ENCODE data around the gene MSI2. TPM values are rescaled to one million over a fixed set of nuclear protein-coding genes. Genes with fewer than 3 reads are reported as not detected.

Gene MSI2
- polyA plus RNA-seq, 4 donors = 85.9 to 104 (median 97.5) TPM

GRCh38 chr17:57363580-57363979, 107.3 kb downstream of the MSI2 start:
- no peak for DNase-seq (ENCODE audit: low read depth in 4 of 4, low spot score in 2 of 4)

DNA sequence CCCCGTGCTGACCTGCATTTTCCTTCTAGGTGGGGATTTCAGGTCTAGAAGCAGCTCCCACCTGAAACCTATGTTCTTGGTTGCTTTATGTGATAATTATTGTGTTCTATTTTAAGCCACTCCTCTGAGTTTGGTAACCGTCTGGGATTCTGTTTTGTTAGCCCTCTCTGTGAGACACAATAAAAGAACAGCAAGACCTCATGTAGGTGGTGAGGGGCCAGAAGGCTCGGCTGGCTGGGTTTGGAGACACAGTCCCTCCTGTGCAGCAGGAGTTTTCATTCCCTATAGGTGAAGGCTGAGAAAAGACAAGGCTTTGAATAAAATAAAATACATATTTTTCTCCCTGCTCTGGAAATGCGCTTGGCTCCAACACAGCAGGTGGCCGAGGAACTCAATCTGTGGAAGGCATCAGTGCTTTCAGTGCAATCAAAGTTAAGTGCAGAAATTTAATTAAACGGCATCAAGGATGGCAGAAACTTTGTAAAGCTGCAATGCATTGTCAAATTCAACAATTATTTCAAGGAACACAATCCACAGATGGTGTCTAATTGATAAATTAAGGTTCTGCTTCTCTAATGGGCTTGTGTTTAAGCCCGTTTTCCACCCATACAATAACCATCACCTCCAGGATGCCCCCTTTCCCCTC, 107.8 kb downstream of the MSI2 start:
- DNase-seq (ENCODE audit: low read depth in 4 of 4, low spot score in 2 of 4) = no peak

DNA sequence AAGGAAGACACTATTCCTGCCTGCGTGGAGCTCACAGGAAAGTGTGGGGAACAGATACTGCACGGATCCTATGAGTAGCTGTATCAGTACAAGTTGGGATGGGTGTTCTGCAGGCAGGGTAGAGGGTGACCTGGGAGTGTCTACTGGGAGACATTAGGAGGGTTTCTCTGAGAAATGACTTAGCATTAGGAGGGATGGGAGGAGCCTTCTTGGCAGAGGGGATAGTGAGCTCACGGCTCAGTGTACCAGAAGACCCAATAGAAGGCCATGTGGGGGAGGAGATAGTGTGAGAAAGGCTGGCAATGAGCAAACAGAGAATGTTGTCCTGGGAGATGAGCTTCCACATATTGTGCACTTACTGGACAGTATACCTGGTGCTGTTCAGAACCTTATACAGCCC, 109.1 kb downstream of the MSI2 start:
- DNase-seq (ENCODE audit: low read depth in 4 of 4, low spot score in 2 of 4) = no peak

GRCh38 chr17:57366177-57366557, 109.8 kb downstream of the MSI2 start:
- DNase-seq (ENCODE audit: low read depth in 4 of 4, low spot score in 2 of 4) = no peak

GRCh38 chr17:57366558-57367351, 110.4 kb downstream of the MSI2 start:
- no peak for DNase-seq (ENCODE audit: low read depth in 4 of 4, low spot score in 2 of 4)

DNA sequence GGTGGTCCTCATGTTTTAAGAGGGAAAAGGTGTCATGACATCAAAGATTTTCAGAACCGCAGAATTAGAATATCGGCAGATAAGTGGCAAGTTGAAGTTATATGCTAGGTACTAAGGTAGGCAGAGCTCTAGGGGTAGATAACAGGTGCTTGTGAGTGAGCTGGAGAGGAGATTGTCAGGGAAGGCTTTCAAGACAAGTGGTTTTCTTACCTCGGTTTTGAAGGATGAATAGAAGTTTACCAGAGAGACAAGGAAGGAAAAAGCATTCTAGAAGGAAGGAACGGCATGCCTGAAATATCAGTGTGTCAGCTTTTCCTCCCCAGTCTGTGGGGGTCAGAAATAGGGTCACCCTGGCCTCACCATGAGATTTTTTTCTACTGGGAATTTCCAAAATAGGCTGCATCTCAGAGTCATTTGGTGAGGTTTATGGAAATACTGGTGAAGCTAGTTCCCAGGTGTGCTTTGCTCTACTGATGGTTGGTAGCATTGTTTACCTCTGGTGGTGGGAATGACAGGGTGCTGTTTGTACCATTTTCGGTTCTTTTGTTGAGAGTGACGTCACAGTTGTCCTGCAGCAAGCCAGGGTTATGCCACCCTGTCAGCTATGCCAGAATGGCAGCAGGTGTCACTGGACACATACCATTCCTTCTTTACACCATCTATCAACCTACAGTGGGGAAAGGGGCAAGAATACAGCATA, 112.5 kb downstream of the MSI2 start:
- no peak for DNase-seq (ENCODE audit: low read depth in 4 of 4, low spot score in 2 of 4)

GRCh38 chr17:57369509-57369945, 113.2 kb downstream of the MSI2 start:
- DNase-seq (ENCODE audit: low read depth in 4 of 4, low spot score in 2 of 4) = no peak

DNA sequence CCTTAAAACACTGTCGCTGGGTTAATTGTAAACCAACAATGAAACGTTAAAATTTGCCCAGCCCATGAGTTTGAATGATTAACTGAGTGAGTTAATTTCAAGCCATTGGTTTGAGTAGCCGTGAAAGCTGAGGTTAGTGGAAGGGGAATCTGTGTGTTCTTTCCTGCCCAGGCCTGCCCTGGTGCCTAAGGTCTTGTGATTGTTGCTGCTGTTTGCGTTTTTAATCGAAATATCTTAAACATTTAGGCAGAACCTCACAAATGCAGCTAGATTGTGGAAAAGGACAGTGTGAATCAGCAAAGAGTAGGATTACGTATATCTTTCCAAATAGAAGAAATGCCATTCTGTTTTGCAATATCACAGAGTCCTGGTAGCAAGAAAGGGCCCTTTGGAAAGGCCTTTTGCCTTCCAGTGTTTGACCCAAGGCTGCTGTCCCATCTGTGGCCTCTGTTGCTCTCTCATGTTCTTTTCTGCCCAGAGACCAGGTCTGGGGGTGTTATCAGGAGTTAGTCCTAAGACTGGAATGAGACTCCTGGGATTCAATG, 113.8 kb downstream of the MSI2 start:
- DNase-seq (ENCODE audit: low read depth in 4 of 4, low spot score in 2 of 4) = no peak

DNA sequence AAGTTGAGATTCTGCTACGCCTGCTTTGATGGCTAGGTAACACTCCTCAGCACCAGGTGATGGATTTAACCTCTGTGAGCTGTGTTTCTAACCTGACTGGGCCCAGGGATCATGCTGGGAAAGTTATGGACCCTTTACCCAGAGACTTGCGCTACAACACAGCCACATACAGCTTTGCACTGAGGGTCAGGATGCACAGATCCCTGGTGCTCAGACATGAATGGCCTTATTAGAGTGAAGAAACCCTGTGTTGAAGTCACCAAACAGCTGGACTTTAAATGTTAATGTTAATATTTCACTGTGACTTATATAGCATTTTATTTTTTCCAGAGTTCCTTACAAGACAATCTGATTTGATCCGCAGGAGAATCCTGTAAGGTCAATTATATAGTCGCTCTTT, 114.3 kb downstream of the MSI2 start:
- no peak for DNase-seq (ENCODE audit: low read depth in 4 of 4, low spot score in 2 of 4)

- no peak for DNase-seq (ENCODE audit: low read depth in 4 of 4, low spot score in 2 of 4)
These were observed 115.8 kb downstream of the MSI2 start for GRCh38 chr17:57372156-57372555.

GRCh38 chr17:57373048-57373447, 116.7 kb downstream of the MSI2 start:
- no peak for DNase-seq (ENCODE audit: low read depth in 4 of 4, low spot score in 2 of 4)

GRCh38 chr17:57373756-57374155, 117.4 kb downstream of the MSI2 start:
- DNase-seq (ENCODE audit: low read depth in 4 of 4, low spot score in 2 of 4) = no peak

DNA sequence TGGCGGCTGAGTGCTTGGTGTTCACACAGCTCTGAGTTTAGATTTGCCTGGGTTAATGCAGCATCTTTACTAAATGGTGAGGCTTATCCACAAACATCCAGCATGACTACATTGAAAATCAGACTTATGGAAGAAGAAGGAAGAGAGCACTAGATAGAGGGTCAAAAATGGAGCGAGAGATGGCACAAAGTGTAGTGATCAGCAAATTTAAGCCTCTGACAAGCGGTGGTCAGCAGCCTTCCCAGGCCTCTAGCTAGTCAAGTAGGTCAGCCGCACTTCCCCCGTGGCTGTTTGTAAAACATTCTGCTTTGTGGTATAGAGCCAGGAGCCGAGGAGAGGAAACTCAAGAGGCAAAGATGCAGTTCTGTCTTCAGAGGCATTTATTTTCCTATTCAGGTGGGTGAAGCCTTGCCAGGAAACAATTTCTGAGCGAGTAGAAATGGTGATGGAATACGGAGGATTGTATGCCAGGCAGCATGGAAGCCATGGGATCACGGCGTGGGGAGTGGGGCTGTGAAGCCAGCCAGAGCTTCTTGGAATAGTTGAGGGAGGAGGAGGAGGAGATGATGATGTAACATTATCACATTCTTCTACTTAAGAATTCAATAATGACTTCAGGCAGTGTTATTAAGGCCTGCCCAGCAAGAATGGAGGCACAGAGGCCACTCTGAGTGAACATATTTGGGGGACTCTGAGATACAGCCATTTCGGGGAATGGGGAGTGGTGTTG, 118.9 kb downstream of the MSI2 start:
- DNase-seq (ENCODE audit: low read depth in 4 of 4, low spot score in 2 of 4) = no peak

GRCh38 chr17:57375770-57376225, 119.5 kb downstream of the MSI2 start:
- DNase-seq (ENCODE audit: low read depth in 4 of 4, low spot score in 2 of 4) = no peak

- no peak for DNase-seq (ENCODE audit: low read depth in 4 of 4, low spot score in 2 of 4)
These were observed 120.8 kb downstream of the MSI2 start for GRCh38 chr17:57377094-57377493.

GRCh38 chr17:57379237-57379894, 123.0 kb downstream of the MSI2 start:
- no peak for DNase-seq (ENCODE audit: low read depth in 4 of 4, low spot score in 2 of 4)

DNA sequence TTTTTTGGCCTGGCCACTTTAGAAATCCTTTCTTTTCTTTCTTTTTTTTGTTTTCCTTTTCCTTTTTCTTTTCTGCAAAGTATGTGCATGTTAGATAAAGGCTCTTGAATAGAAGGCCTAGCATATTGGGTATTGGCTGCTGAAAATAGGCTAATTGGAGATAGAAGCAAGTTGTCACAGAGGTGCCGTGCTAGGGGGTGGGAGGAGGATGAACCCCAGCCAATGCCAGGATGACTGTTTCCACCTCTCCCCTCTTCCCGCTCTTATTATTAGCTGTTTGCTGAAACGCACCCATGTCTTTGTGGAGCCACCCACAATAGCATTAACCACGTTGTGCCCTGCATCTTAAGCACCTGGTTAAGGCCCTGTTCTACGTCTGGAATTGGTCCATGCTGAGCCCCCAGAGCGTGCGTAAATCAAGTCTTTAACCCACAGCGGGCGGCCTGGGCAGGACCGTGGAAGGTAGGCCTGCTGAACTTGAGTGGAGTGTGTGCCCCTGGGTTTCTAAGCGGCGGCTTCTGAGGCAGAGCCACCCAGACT, 123.6 kb downstream of the MSI2 start:
- DNase-seq (ENCODE audit: low read depth in 4 of 4, low spot score in 2 of 4) = no peak

DNA sequence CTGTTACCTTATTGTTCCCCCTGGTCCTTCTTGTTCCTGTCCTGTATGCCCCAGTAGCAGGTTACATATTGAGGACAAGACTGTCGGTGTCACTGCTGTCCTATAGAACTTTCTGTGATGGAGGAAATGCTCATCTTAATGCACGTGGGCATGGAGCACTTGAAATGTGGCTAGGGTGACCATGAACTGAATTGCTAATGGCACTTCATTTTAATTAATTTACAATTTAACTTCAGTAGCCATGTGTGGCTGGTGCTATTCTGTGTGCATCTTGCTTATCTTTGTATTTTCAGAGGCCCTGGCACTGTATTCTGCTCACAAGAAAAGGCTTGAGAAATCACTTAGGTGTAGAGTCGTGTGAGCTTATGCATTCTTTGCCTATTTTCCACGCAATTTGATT, 125.2 kb downstream of the MSI2 start:
- no peak for DNase-seq (ENCODE audit: low read depth in 4 of 4, low spot score in 2 of 4)

DNA sequence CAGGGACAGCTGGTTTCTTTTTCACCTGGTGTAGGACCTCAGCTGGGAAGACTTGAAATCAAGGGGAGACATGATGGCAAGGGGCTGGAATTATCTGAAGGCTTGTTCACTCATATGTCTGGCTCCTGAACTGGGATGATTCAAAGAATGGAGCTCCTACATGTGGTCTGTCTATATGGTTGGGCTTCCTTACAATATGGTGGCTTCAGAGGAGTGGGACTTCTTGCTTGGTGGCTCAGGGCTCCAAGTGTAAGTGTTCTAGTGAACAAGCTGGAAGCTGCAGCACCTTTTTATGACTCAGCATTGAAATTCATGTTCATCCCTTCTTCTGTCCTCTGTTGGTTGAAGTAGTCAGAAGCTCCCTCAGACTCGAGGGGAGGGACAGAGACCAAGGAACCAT, 127.9 kb downstream of the MSI2 start:
- DNase-seq (ENCODE audit: low read depth in 4 of 4, low spot score in 2 of 4) = no peak

- DNase-seq (ENCODE audit: low read depth in 4 of 4, low spot score in 2 of 4) = no peak
These were observed 129.7 kb downstream of the MSI2 start for GRCh38 chr17:57385975-57386374.

Measured in left renal cortex interstitium (tissue), 4 donors.